Measurements from ENCODE around the gene ISG15. TPM values are rescaled to one million over a fixed set of nuclear protein-coding genes. Genes with fewer than 3 reads are reported as not detected.

ISG15 gene
- total and polyA plus RNA-seq, 9 of the 15 experiments (the other 6 are each of a cell fraction or from before 2014, with no cell fraction given), result 0.40 to 58.3 (median 12.2) TPM

DNA sequence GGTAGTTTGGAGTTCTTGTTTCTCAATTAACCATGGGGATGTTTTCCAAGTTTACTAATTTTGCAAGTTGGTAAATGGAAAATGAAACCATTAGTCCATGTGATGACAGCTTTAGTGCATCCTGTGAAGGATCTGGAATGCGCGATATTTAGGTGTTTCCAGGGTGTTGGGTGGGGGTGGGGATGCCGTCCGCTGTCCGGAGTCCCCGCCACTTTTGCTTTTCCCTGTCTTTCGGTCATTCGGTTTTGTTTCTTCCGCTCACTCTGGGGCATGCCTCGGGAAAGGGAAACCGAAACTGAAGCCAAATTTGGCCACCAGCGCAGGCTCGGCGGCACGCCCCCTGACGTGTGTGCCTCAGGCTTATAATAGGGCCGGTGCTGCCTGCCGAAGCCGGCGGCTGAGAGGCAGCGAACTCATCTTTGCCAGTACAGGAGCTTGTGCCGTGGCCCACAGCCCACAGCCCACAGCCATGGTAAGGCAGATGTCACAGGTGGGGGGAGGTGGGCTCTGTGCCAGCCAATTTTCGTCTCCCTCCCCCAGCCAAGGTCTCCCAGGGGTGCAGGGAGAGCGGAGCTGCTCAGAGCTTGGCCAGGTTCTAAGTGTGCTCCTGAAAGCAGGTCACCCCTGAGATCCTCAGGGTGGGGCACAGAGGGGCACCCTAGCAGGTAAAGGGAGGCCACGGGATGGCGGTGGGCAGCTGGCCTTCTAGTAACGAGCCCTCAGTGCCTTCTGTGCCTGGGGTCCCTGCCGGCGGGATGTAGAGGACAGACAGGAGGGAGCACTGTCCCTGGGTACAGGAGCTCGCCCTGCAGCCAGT is at the start of gene ISG15 (continued):
- TF ChIP-seq, protein P1, sequence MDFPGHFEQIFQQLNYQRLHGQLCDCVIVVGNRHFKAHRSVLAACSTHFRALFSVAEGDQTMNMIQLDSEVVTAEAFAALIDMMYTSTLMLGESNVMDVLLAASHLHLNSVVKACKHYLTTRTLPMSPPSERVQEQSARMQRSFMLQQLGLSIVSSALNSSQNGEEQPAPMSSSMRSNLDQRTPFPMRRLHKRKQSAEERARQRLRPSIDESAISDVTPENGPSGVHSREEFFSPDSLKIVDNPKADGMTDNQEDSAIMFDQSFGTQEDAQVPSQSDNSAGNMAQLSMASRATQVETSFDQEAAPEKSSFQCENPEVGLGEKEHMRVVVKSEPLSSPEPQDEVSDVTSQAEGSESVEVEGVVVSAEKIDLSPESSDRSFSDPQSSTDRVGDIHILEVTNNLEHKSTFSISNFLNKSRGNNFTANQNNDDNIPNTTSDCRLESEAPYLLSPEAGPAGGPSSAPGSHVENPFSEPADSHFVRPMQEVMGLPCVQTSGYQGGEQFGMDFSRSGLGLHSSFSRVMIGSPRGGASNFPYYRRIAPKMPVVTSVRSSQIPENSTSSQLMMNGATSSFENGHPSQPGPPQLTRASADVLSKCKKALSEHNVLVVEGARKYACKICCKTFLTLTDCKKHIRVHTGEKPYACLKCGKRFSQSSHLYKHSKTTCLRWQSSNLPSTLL (IDR thresholded peaks at IDR 0.05), result no peak
- TF ChIP-seq, protein P2, sequence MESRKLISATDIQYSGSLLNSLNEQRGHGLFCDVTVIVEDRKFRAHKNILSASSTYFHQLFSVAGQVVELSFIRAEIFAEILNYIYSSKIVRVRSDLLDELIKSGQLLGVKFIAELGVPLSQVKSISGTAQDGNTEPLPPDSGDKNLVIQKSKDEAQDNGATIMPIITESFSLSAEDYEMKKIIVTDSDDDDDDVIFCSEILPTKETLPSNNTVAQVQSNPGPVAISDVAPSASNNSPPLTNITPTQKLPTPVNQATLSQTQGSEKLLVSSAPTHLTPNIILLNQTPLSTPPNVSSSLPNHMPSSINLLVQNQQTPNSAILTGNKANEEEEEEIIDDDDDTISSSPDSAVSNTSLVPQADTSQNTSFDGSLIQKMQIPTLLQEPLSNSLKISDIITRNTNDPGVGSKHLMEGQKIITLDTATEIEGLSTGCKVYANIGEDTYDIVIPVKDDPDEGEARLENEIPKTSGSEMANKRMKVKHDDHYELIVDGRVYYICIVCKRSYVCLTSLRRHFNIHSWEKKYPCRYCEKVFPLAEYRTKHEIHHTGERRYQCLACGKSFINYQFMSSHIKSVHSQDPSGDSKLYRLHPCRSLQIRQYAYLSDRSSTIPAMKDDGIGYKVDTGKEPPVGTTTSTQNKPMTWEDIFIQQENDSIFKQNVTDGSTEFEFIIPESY (CRISPR knock-in tag; IDR thresholded peaks at IDR 0.05), result 0 out of 2 replicates have a peak, but pooled peaks have one; percentile 6
- TF ChIP-seq DACH1 (IDR thresholded peaks at IDR 0.05; ENCODE audit: partially characterized antibody) (peak; percentile 14), HDAC6 (IDR thresholded peaks at IDR 0.05; ENCODE audit: low read depth, low read length) (no peak), ZNF586 (CRISPR knock-in tag; conservative IDR thresholded peaks at IDR 0.05) (no peak), TEAD1 (CRISPR knock-in tag; IDR thresholded peaks at IDR 0.05) (peak in 1 of 2 experiments; percentile 82; a peak in 1 of 4 replicates), ZNF224 (CRISPR knock-in tag; IDR thresholded peaks at IDR 0.05) (0 out of 2 replicates have a peak, but pooled peaks have one; percentile 62), HDAC8 (tag; IDR thresholded peaks at IDR 0.05) (no peak), RBFOX2 (IDR thresholded peaks at IDR 0.05; ENCODE audit: low read depth, low read length) (peak; percentile 77)
- TF ChIP-seq, protein P3, sequence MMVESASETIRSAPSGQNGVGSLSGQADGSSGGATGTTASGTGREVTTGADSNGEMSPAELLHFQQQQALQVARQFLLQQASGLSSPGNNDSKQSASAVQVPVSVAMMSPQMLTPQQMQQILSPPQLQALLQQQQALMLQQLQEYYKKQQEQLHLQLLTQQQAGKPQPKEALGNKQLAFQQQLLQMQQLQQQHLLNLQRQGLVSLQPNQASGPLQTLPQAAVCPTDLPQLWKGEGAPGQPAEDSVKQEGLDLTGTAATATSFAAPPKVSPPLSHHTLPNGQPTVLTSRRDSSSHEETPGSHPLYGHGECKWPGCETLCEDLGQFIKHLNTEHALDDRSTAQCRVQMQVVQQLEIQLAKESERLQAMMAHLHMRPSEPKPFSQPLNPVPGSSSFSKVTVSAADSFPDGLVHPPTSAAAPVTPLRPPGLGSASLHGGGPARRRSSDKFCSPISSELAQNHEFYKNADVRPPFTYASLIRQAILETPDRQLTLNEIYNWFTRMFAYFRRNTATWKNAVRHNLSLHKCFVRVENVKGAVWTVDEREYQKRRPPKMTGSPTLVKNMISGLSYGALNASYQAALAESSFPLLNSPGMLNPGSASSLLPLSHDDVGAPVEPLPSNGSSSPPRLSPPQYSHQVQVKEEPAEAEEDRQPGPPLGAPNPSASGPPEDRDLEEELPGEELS (CRISPR knock-in tag; IDR thresholded peaks at IDR 0.05; ENCODE audit: borderline replicate concordance), result no peak; the same call in 1 of the 2 replicates
- TF ChIP-seq, protein P4, sequence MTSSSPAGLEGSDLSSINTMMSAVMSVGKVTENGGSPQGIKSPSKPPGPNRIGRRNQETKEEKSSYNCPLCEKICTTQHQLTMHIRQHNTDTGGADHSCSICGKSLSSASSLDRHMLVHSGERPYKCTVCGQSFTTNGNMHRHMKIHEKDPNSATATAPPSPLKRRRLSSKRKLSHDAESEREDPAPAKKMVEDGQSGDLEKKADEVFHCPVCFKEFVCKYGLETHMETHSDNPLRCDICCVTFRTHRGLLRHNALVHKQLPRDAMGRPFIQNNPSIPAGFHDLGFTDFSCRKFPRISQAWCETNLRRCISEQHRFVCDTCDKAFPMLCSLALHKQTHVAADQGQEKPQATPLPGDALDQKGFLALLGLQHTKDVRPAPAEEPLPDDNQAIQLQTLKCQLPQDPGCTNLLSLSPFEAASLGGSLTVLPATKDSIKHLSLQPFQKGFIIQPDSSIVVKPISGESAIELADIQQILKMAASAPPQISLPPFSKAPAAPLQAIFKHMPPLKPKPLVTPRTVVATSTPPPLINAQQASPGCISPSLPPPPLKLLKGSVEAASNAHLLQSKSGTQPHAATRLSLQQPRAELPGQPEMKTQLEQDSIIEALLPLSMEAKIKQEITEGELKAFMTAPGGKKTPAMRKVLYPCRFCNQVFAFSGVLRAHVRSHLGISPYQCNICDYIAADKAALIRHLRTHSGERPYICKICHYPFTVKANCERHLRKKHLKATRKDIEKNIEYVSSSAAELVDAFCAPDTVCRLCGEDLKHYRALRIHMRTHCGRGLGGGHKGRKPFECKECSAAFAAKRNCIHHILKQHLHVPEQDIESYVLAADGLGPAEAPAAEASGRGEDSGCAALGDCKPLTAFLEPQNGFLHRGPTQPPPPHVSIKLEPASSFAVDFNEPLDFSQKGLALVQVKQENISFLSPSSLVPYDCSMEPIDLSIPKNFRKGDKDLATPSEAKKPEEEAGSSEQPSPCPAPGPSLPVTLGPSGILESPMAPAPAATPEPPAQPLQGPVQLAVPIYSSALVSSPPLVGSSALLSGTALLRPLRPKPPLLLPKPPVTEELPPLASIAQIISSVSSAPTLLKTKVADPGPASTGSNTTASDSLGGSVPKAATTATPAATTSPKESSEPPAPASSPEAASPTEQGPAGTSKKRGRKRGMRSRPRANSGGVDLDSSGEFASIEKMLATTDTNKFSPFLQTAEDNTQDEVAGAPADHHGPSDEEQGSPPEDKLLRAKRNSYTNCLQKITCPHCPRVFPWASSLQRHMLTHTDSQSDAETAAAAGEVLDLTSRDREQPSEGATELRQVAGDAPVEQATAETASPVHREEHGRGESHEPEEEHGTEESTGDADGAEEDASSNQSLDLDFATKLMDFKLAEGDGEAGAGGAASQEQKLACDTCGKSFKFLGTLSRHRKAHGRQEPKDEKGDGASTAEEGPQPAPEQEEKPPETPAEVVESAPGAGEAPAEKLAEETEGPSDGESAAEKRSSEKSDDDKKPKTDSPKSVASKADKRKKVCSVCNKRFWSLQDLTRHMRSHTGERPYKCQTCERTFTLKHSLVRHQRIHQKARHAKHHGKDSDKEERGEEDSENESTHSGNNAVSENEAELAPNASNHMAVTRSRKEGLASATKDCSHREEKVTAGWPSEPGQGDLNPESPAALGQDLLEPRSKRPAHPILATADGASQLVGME (CRISPR knock-in tag; IDR thresholded peaks at IDR 0.05), result no peak
